Measurements from ENCODE around the gene RIN1. TPM values are rescaled to one million over a fixed set of nuclear protein-coding genes. Genes with fewer than 3 reads are reported as not detected.

Gene RIN1
- total and polyA plus RNA-seq, 2 experiments from 2014 or later, result 2.5 to 8.2 TPM

DNA sequence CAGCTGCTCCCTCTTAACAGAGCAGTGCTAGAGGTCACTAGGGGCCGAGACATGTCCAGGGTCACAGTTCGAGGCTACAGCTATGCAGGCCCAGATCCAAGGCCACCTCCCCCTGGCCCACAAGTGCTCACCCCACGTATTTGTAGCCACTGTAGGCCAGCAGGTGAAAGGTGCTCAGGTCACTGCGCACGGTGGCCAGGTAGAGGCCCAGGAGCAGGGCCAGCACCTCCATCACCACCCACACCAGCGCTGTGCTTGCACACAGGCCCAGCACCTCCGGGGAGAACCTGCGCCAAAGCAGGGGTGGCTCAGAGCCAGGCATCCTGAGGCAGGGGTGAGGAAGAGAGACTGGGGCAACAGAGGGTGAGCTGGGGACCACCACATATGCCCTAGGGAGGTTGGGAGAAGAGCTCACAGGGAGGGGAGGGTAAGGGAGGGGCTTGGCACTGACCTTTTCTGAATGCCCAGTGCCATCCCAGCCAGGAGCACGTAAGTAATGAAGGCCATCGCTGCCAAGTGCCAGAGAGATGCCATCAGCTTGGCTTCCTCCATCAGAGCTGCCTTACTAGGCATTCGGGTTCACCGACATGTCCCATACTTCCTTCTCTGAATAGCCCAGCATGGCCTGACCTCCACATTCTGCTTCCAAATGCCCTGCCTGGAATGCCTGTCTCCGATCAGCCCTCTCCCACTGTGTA, 50.8 kb downstream of the RIN1 start:
- no peak for DNase-seq (ENCODE audit: low spot score)
- no peaks in the 10 kb centered on the region; the same call in 1 of the 2 replicates for H3K36me3 ChIP-seq (ENCODE audit: insufficient read depth)
- peaks cover 22% of the 10 kb centered on the region for H3K4me1 ChIP-seq (ENCODE audit: insufficient read depth)
- H3K79me2 ChIP-seq (replicated peaks; ENCODE audit: insufficient read depth), result peaks cover 9% of the 10 kb centered on the region
- peaks cover 2% of the 10 kb centered on the region; the same call in 1 of the 3 replicates for H3K9me3 Mint-ChIP-seq
- no peak overlapping the region for H2AFZ ChIP-seq
- peaks cover 30% of the 10 kb centered on the region for H3K27me3 Mint-ChIP-seq (ENCODE audit: insufficient read depth, low read depth, poor library complexity)
- no peak overlapping the region for H3K4me2 ChIP-seq
- H3F3A ChIP-seq (replicated peaks; ENCODE audit: low read depth), result peaks cover 18% of the 10 kb centered on the region; the same call in 1 of the 2 replicates
- no peak overlapping the region for H3K27ac ChIP-seq (ENCODE audit: low read depth)
- no peak for ATAC-seq
- no peaks in the 10 kb centered on the region for H3K9me2 ChIP-seq (ENCODE audit: insufficient read depth)
- no peak overlapping the region for H3K4me3 Mint-ChIP-seq
- no peak overlapping the region for H3K27ac Mint-ChIP-seq
- TF ChIP-seq STAT1 (IDR thresholded peaks at IDR 0.05; ENCODE audit: unreplicated experiment), result no peak
- TF ChIP-seq EZH2 (IDR thresholded peaks at IDR 0.05; ENCODE audit: low read depth, unreplicated experiment), result no peak
- TF ChIP-seq POLR2AphosphoS5 (IDR thresholded peaks at IDR 0.05; ENCODE audit: low read depth), result no peak
- no peak for TF ChIP-seq CTCF (conservative IDR thresholded peaks at IDR 0.05; ENCODE audit: low read depth in 2 of 2)
- TF ChIP-seq ZNF114 (CRISPR knock-in tag; IDR thresholded peaks at IDR 0.05), result no peak
- TF ChIP-seq CREB1 (CRISPR knock-in tag; IDR thresholded peaks at IDR 0.05; ENCODE audit: low read depth), result no peak
- TF ChIP-seq ETS1 (IDR thresholded peaks at IDR 0.05), result no peak
- no peak for TF ChIP-seq JUNB (IDR thresholded peaks at IDR 0.05; ENCODE audit: unreplicated experiment)
- TF ChIP-seq ZNF331 (CRISPR knock-in tag; IDR thresholded peaks at IDR 0.05; ENCODE audit: low read depth), result no peak
- TF ChIP-seq, protein P1, sequence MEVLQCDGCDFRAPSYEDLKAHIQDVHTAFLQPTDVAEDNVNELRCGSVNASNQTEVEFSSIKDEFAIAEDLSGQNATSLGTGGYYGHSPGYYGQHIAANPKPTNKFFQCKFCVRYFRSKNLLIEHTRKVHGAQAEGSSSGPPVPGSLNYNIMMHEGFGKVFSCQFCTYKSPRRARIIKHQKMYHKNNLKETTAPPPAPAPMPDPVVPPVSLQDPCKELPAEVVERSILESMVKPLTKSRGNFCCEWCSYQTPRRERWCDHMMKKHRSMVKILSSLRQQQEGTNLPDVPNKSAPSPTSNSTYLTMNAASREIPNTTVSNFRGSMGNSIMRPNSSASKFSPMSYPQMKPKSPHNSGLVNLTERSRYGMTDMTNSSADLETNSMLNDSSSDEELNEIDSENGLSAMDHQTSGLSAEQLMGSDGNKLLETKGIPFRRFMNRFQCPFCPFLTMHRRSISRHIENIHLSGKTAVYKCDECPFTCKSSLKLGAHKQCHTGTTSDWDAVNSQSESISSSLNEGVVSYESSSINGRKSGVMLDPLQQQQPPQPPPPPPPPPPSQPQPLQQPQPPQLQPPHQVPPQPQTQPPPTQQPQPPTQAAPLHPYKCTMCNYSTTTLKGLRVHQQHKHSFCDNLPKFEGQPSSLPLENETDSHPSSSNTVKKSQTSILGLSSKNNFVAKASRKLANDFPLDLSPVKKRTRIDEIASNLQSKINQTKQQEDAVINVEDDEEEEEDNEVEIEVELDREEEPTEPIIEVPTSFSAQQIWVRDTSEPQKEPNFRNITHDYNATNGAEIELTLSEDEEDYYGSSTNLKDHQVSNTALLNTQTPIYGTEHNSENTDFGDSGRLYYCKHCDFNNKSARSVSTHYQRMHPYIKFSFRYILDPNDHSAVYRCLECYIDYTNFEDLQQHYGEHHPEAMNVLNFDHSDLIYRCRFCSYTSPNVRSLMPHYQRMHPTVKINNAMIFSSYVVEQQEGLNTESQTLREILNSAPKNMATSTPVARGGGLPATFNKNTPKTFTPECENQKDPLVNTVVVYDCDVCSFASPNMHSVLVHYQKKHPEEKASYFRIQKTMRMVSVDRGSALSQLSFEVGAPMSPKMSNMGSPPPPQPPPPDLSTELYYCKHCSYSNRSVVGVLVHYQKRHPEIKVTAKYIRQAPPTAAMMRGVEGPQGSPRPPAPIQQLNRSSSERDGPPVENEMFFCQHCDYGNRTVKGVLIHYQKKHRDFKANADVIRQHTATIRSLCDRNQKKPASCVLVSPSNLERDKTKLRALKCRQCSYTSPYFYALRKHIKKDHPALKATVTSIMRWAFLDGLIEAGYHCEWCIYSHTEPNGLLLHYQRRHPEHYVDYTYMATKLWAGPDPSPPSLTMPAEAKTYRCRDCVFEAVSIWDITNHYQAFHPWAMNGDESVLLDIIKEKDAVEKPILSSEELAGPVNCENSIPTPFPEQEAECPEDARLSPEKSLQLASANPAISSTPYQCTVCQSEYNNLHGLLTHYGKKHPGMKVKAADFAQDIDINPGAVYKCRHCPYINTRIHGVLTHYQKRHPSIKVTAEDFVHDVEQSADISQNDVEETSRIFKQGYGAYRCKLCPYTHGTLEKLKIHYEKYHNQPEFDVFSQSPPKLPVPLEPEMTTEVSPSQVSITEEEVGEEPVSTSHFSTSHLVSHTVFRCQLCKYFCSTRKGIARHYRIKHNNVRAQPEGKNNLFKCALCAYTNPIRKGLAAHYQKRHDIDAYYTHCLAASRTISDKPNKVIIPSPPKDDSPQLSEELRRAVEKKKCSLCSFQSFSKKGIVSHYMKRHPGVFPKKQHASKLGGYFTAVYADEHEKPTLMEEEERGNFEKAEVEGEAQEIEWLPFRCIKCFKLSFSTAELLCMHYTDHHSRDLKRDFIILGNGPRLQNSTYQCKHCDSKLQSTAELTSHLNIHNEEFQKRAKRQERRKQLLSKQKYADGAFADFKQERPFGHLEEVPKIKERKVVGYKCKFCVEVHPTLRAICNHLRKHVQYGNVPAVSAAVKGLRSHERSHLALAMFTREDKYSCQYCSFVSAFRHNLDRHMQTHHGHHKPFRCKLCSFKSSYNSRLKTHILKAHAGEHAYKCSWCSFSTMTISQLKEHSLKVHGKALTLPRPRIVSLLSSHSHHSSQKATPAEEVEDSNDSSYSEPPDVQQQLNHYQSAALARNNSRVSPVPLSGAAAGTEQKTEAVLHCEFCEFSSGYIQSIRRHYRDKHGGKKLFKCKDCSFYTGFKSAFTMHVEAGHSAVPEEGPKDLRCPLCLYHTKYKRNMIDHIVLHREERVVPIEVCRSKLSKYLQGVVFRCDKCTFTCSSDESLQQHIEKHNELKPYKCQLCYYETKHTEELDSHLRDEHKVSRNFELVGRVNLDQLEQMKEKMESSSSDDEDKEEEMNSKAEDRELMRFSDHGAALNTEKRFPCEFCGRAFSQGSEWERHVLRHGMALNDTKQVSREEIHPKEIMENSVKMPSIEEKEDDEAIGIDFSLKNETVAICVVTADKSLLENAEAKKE (CRISPR knock-in tag; IDR thresholded peaks at IDR 0.05), result no peak
- H3K4me1 Mint-ChIP-seq, result peaks cover 30% of the 10 kb centered on the region
- no peak overlapping the region for H3K4me3 ChIP-seq
- H4K20me1 ChIP-seq (replicated peaks; ENCODE audit: insufficient read depth), result no peaks in the 10 kb centered on the region; the same call in none of the 2 replicates
- H3K36me3 Mint-ChIP-seq (ENCODE audit: low read depth), result no peaks in the 10 kb centered on the region; the same call in 2 of the 3 replicates
- H3K27me3 ChIP-seq (ENCODE audit: insufficient read depth), result peaks cover 5% of the 10 kb centered on the region
